B cell (primary cell): ENCODE data around the gene IFT27.

ENCODE experiments used
- CTCF ChIP-seq: fragments of 200-600 bp; IDR thresholded peaks from one replicate; pipeline ENCODE4 v1.8.0; 2022; ENCODE audit warnings: antibody characterized with exemption, mild to moderate bottlenecking
- EZH2 ChIP-seq: IDR thresholded peaks from 2 replicates; pipeline ENCODE4 v1.6.1; 2012; ENCODE audit warnings: borderline replicate concordance, low read depth, mild to moderate bottlenecking, moderate library complexity, low read length; ENCODE audit not compliant: insufficient read depth, poor library complexity, severe bottlenecking

- TF ChIP-seq CTCF, result no peak
- no peak for TF ChIP-seq EZH2
These were observed 18.9 kb downstream of the IFT27 start for GRCh38 chr22:36756746-36757655.
